H7 (cell line): ENCODE measurements around the gene IL12RB2. TPM values are rescaled to one million over a fixed set of nuclear protein-coding genes. Genes with fewer than 3 reads are reported as not detected.

ENCODE experiments used
- DNase-seq: peaks from one replicate; pipeline ENCODE4 v3.0.0; 2012
- H3K27me3 ChIP-seq: 2 replicates; pipeline ENCODE4 v1.6.0; 2011; ENCODE audit warnings: mild to moderate bottlenecking, low read length; ENCODE audit not compliant: control insufficient read depth, insufficient read depth
- H3K36me3 ChIP-seq: replicated peaks from 2 replicates; pipeline ENCODE4 v1.5.1; 2011; ENCODE audit warnings: low read length; ENCODE audit not compliant: control insufficient read depth, insufficient read depth
- H3K4me3 ChIP-seq: 2 replicates; pipeline ENCODE4 v1.5.1; 2011; ENCODE audit warnings: low read depth, mild to moderate bottlenecking, control low read depth, low read length, moderate library complexity; ENCODE audit not compliant: insufficient read depth
- total RNA-seq: library from RNA; depleted of rRNA; stranded (reverse); fragments of >200 nt; shearing (Covaris generic); gene quantifications from 2 replicates; pipeline ENCODE4 v1.2.3, GENCODE V29; 2014

Gene IL12RB2
- total RNA-seq, 1 experiment from 2014 or later = 0.45 TPM

DNA sequence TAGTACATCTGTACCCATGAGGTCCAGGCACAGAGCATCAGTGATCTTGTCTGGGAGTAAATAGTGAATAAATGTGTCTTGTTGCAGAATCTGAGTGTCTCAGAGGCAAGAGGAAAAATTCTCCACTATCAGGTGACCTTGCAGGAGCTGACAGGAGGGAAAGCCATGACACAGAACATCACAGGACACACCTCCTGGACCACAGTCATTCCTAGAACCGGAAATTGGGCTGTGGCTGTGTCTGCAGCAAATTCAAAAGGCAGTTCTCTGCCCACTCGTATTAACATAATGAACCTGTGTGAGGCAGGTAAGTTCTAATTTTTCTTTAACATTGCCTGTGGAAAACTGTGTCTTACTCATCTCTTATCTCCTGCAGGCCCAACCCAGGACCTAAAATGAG lies 43.1 kb downstream of the IL12RB2 start:
- H3K27me3 ChIP-seq = no peaks in the 10 kb centered on the region
- H3K4me3 ChIP-seq = no peak overlapping the region
- H3K36me3 ChIP-seq = no peaks in the 10 kb centered on the region
- DNase-seq = no peak

DNA sequence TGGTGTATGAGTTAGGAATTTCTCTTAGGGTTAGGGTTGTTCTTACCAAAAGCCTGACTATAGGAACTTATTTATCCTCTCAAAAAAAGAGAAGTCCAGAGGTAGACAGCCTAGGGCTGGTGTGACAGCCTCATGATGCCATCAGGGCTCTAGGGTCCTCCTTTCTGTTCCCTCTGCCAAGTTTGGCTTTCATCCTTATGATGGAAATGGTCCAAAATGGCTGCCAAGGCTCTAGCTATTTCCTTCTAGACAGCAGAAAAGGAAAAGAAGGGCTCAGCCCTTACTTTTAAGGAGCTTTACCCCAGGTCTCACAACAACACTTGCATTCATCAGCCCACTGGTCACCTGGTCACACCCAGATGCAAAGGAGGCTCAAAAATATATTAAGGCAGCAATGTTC lies 44.5 kb downstream of the IL12RB2 start:
- no peaks in the 10 kb centered on the region for H3K36me3 ChIP-seq
- no peak overlapping the region for H3K4me3 ChIP-seq
- no peaks in the 10 kb centered on the region for H3K27me3 ChIP-seq
- DNase-seq = no peak

DNA sequence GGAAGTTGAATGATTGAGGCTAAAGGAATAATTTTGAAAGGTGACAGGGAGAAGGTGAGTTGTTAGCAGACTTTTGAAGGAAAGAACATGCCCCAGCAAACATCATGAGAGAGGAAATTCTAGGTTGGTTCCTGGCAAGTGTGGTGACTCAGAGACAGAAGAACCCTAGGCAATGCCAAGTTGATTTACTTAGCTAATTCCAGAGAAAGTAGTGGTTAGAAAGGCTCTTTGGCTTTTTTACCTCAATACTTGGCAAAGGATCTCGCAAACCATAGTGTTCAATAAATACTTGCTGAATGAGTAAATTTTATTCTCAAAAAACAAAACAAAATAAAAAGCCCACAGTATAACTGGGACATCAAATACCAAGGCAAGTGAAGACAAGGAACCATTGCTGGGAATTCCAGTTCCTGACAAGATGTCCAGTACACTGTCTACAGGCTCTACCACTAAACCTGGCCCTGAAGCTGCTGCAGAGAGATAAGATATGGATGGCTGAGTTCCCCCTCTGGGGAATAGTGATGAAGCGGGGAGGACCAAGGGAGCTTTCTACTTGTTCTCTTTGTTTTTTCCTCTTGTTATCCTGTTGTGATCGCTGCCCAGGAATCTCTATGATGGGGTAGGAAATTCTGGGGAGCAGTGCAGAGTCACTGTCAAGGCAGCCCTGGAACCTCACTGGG lies 48.2 kb downstream of the IL12RB2 start:
- H3K4me3 ChIP-seq = no peak overlapping the region
- DNase-seq = no peak
- H3K27me3 ChIP-seq = no peaks in the 10 kb centered on the region
- H3K36me3 ChIP-seq = no peaks in the 10 kb centered on the region

DNA sequence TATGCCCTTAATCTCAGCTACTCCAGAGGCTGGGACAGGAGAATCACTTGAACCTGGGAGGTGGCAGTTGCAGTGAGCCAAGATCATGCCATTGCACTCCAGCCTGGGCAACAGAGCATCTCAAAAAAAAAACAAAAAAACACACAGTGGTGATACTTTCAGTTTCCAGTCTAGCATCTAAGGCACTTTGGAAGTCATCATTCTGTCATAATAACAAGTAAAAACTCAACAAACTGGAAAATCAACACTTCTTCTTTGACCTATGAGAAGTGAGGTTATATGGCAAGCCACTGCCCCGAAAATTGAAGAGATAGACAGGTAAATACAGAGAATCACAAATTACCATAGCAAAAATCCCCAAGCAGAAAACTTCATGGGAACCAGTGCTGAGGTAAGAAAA lies 51.9 kb downstream of the IL12RB2 start:
- no peaks in the 10 kb centered on the region for H3K36me3 ChIP-seq
- no peak for DNase-seq
- no peak overlapping the region for H3K4me3 ChIP-seq
- H3K27me3 ChIP-seq = no peaks in the 10 kb centered on the region

DNA sequence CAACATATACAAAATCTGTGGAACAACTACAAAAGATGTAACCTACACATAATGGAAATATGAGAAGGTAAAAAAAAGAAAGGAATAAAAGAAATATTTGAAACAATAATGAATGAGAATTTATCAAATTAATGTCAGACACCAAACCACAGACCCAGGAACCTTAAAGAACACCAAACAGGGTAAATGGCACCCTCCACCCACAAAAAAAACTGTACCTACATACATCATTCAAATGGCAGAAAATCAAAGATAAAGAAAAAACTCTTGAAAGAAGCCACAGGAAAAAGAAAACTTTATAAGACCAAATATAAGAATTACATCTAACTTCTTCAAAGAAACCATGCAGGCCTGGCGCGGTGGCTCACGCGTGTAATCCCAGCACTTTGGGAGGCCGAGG lies 54.0 kb downstream of the IL12RB2 start:
- H3K27me3 ChIP-seq = no peaks in the 10 kb centered on the region
- no peak for DNase-seq

GRCh38 chr1:67367370-67368045 lies 59.8 kb downstream of the IL12RB2 start:
- no peak for DNase-seq
- no peaks in the 10 kb centered on the region for H3K36me3 ChIP-seq
- H3K27me3 ChIP-seq = no peaks in the 10 kb centered on the region
- H3K4me3 ChIP-seq = no peak overlapping the region

More for the DNA sequence above, 54.0 kb downstream of the IL12RB2 start:
- H3K36me3 ChIP-seq = no peaks in the 10 kb centered on the region
- H3K4me3 ChIP-seq = no peak overlapping the region

GRCh38 chr1:67368046-67368514 lies 60.4 kb downstream of the IL12RB2 start:
- Histone ChIP-seq H3K27me3 (no peaks in the 10 kb centered on the region), H3K4me3 (no peak overlapping the region), H3K36me3 (no peaks in the 10 kb centered on the region)
- DNase-seq = no peak

- no peaks in the 10 kb centered on the region for H3K27me3 ChIP-seq
- H3K36me3 ChIP-seq = no peaks in the 10 kb centered on the region
- no peak for DNase-seq
- H3K4me3 ChIP-seq = no peak overlapping the region
Observed at GRCh38 chr1:67371043-67371442, 63.4 kb downstream of the IL12RB2 start.

- no peak for DNase-seq
- no peak overlapping the region for H3K4me3 ChIP-seq
- H3K36me3 ChIP-seq = no peaks in the 10 kb centered on the region
- H3K27me3 ChIP-seq = no peaks in the 10 kb centered on the region
Observed at GRCh38 chr1:67371681-67372080, 64.0 kb downstream of the IL12RB2 start.

DNA sequence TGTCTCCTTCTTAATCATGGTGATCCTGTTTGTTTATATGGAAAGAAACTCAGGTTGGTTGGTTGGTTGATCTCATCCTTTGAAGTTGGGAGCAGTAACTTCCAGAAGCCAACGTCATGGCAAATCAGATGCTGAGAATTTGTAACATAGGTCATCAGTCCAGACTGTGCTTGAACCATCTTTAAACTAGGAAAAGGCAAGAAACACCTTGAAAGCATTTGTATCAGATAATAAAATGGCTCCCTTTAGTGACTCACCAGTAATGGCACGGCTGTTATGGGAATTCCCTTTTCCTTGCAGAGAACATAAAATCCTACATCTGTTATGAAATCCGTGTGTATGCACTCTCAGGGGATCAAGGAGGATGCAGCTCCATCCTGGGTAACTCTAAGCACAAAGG lies 64.5 kb downstream of the IL12RB2 start:
- Histone ChIP-seq H3K4me3 (no peak overlapping the region), H3K27me3 (no peaks in the 10 kb centered on the region), H3K36me3 (no peaks in the 10 kb centered on the region)
- no peak for DNase-seq

DNA sequence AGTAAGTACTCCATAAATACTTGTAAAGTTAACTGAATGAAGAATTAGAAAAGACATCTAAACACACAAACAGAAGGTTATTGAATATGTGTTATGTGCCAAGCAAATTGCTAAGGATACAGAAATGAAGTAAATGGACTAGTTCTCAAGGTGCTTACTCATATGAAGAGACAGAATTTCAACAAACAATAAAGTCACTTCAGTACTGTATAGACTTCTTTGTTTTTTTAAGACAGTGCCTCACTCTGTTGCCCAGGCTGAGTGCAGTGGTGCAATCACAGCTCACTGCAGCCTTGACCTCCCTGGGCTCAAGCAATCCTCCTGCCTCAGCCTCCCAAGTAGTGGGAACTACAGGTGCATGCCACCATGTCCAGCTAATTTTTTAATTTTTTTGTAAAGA lies 65.2 kb downstream of the IL12RB2 start:
- no peaks in the 10 kb centered on the region for H3K27me3 ChIP-seq

DNA sequence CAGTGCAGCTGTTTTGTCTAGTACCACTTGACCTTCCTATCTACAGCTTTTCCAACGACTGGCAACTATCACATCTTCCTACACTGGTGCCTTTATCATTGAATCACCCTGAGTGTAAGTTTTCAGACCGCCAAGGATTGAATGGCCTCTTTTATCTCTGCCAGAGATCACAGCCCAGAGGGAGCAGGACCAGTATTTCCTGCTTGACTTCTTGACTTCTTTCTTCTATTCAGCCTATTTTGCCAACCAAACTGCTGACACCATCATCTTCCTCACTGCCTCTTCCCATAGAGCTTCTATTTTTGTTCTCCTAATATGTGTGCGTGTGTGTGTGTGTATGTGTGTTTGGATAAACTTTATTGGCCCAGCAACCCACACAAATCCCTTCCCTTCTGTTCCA lies 68.7 kb downstream of the IL12RB2 start:
- no peak overlapping the region for H3K4me3 ChIP-seq
- no peaks in the 10 kb centered on the region for H3K36me3 ChIP-seq
- H3K27me3 ChIP-seq = no peaks in the 10 kb centered on the region
- no peak for DNase-seq

More for the DNA sequence above, 65.2 kb downstream of the IL12RB2 start:
- Histone ChIP-seq H3K36me3 (no peaks in the 10 kb centered on the region), H3K4me3 (no peak overlapping the region)
- DNase-seq = no peak

DNA sequence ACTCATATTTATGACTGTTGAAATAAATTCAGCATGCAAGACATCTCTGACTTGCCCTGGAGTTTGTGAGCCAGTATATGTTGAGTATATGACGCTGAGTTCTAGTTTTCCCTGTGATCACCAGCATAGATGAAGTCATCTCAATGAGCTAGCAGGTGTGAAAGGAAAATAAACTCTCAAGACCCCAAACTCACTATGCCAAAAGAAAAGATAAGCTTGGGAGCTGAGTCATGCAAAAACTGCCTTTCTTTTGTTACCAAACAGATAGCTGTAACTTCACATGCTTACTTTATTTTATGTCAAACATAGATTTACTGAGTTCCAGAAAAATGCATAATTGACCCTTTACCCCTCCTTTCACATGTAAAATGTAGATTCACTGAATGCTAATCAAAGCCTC lies 69.6 kb downstream of the IL12RB2 start:
- H3K4me3 ChIP-seq = no peak overlapping the region
- DNase-seq = no peak
- H3K36me3 ChIP-seq = no peaks in the 10 kb centered on the region
- no peaks in the 10 kb centered on the region for H3K27me3 ChIP-seq

DNA sequence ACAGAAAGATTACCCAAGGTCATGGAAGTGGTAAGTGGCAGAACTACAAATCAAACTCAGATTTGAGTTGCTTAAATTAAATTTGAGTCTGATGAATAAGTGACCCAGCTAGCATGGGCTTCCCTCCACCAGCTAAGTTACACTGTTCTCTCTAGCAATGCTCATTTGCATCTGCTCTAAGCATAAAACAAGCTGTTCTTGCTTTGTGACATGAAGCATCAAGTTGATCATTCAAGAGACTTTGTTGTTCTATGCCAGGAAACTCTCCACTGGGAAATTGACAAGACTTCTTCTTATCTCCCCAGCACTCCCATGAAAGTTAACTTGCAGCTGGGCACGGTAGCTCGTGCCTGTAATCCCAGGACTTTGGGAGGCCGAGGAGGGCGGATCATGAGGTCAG lies 73.5 kb downstream of the IL12RB2 start:
- H3K4me3 ChIP-seq = no peak overlapping the region
- no peak for DNase-seq
- H3K36me3 ChIP-seq = no peaks in the 10 kb centered on the region
- H3K27me3 ChIP-seq = no peaks in the 10 kb centered on the region

GRCh38 chr1:67382292-67382691 lies 74.6 kb downstream of the IL12RB2 start:
- H3K36me3 ChIP-seq = no peaks in the 10 kb centered on the region
- no peak for DNase-seq
- no peak overlapping the region for H3K4me3 ChIP-seq
- no peaks in the 10 kb centered on the region for H3K27me3 ChIP-seq
